HepG2 (cell line): ENCODE measurements around the gene COL4A2. TPM values are rescaled to one million over a fixed set of nuclear protein-coding genes. Genes with fewer than 3 reads are reported as not detected.

Experiments used
- SATB2 ChIP-seq: sonication (generic); formaldehyde crosslinking; IDR thresholded peaks from 2 replicates; pipeline ENCODE4 v1.5.0; 2020; ENCODE audit warnings: missing genetic modification reagents
- ZMYM2 ChIP-seq: sonication (generic); formaldehyde crosslinking; IDR thresholded peaks from 2 replicates; pipeline ENCODE4 v1.8.0; 2022; ENCODE audit warnings: mild to moderate bottlenecking, missing genetic modification reagents
- ZNF546 ChIP-seq: sonication (generic); formaldehyde crosslinking; conservative IDR thresholded peaks from 2 replicates; pipeline ENCODE4 v1.8.1; 2023; ENCODE audit warnings: mild to moderate bottlenecking, missing genetic modification reagents
- ZNF564 ChIP-seq: sonication (generic); formaldehyde crosslinking; IDR thresholded peaks from 2 replicates; pipeline ENCODE4 v1.8.1; 2023; ENCODE audit warnings: mild to moderate bottlenecking, missing genetic modification reagents
- ZNF616 ChIP-seq: sonication (generic); formaldehyde crosslinking; IDR thresholded peaks from 2 replicates; pipeline ENCODE4 v1.5.0; 2020; ENCODE audit warnings: low read depth, mild to moderate bottlenecking, missing genetic modification reagents
- ZNF746 ChIP-seq: sonication (generic); formaldehyde crosslinking; IDR thresholded peaks from 2 replicates; pipeline ENCODE4 v1.8.0; 2022; ENCODE audit warnings: mild to moderate bottlenecking, missing genetic modification reagents
- polyA plus RNA-seq, 8 experiments: library from polyadenylated mRNA; depleted of rRNA in 3 of 8; stranded (reverse) in 7 of 8; unstranded in 1 of 8; fragments of >200 nt; fragmentation: Illumina TruSeq in 4 of 8; extraction: Trizol in 4 of 8; gene quantifications; 2 replicates each; pipeline versions ENCODE4 v1.2.1 to v1.2.3, GENCODE V29; 2011 to 2016; ENCODE audit warnings: low read depth in 4 of 8, missing spikeins in 1 of 8, mixed read lengths in 1 of 8; ENCODE audit not compliant: insufficient read depth in 1 of 8
- total RNA-seq, 5 experiments: library from RNA; depleted of rRNA; stranded (reverse); fragments of >200 nt; fragmentation: Illumina TruSeq; extraction: Trizol; gene quantifications; 2 replicates each; pipeline ENCODE4 v1.2.3, GENCODE V29; 2016; ENCODE audit warnings: low read depth in 1 of 5
- TF ChIP-seq, protein P1 (sequence below): sonication (generic); formaldehyde crosslinking; IDR thresholded peaks from 2 replicates; pipeline ENCODE4 v1.9.0; 2021; ENCODE audit warnings: mild to moderate bottlenecking, missing genetic modification reagents
- TF ChIP-seq, protein P2 (sequence below): sonication (generic); formaldehyde crosslinking; IDR thresholded peaks from 2 replicates; pipeline ENCODE4 v1.8.0; 2022; ENCODE audit warnings: low read depth, missing genetic modification reagents

The COL4A2 gene
- total and polyA plus RNA-seq, 2 of the 13 experiments (the other 11 are each of a cell fraction or from before 2014, with no cell fraction given): 0.22 to 1.9 TPM

DNA sequence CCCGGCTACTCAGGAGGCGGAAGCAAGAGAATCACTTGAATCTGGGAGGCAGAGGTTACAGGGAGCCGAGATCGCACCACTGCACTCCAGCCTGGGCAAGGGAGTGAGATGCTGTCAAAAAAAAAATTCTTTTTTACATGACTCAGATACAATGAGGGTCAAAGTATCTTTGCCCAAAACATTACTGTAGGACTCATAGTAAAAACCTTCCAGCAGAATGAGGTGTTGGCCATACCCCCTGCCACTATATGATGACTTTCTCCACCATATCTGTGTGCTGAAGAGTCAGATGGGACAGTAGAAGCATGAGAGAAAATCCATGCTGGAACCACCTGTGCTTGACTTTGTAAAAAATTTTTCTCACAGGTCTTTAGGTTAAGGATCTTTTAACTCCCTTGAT lies 86.7 kb downstream of the COL4A2 start (continued):
- TF ChIP-seq, protein P1, sequence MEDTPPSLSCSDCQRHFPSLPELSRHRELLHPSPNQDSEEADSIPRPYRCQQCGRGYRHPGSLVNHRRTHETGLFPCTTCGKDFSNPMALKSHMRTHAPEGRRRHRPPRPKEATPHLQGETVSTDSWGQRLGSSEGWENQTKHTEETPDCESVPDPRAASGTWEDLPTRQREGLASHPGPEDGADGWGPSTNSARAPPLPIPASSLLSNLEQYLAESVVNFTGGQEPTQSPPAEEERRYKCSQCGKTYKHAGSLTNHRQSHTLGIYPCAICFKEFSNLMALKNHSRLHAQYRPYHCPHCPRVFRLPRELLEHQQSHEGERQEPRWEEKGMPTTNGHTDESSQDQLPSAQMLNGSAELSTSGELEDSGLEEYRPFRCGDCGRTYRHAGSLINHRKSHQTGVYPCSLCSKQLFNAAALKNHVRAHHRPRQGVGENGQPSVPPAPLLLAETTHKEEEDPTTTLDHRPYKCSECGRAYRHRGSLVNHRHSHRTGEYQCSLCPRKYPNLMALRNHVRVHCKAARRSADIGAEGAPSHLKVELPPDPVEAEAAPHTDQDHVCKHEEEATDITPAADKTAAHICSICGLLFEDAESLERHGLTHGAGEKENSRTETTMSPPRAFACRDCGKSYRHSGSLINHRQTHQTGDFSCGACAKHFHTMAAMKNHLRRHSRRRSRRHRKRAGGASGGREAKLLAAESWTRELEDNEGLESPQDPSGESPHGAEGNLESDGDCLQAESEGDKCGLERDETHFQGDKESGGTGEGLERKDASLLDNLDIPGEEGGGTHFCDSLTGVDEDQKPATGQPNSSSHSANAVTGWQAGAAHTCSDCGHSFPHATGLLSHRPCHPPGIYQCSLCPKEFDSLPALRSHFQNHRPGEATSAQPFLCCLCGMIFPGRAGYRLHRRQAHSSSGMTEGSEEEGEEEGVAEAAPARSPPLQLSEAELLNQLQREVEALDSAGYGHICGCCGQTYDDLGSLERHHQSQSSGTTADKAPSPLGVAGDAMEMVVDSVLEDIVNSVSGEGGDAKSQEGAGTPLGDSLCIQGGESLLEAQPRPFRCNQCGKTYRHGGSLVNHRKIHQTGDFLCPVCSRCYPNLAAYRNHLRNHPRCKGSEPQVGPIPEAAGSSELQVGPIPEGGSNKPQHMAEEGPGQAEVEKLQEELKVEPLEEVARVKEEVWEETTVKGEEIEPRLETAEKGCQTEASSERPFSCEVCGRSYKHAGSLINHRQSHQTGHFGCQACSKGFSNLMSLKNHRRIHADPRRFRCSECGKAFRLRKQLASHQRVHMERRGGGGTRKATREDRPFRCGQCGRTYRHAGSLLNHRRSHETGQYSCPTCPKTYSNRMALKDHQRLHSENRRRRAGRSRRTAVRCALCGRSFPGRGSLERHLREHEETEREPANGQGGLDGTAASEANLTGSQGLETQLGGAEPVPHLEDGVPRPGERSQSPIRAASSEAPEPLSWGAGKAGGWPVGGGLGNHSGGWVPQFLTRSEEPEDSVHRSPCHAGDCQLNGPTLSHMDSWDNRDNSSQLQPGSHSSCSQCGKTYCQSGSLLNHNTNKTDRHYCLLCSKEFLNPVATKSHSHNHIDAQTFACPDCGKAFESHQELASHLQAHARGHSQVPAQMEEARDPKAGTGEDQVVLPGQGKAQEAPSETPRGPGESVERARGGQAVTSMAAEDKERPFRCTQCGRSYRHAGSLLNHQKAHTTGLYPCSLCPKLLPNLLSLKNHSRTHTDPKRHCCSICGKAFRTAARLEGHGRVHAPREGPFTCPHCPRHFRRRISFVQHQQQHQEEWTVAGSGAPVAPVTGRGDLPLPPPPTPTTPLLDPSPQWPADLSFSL (CRISPR knock-in tag): no peak
- TF ChIP-seq ZMYM2 (CRISPR knock-in tag): no peak
- TF ChIP-seq ZNF746 (CRISPR knock-in tag): no peak
- TF ChIP-seq, protein P2, sequence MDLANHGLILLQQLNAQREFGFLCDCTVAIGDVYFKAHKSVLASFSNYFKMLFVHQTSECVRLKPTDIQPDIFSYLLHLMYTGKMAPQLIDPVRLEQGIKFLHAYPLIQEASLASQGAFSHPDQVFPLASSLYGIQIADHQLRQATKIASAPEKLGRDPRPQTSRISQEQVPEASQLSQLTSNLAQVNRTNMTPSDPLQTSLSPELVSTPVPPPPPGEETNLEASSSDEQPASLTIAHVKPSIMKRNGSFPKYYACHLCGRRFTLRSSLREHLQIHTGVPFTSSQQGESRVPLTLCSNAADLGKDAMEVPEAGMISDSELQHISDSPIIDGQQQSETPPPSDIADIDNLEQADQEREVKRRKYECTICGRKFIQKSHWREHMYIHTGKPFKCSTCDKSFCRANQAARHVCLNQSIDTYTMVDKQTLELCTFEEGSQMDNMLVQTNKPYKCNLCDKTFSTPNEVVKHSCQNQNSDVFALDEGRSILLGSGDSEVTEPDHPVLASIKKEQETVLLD (CRISPR knock-in tag): no peak
- TF ChIP-seq ZNF616 (CRISPR knock-in tag): no peak
- no peak for TF ChIP-seq ZNF564 (CRISPR knock-in tag)
- TF ChIP-seq ZNF546 (CRISPR knock-in tag): no peak
- TF ChIP-seq SATB2 (CRISPR knock-in tag): no peak
